ENCODE results near the gene GRIK4. TPM values are rescaled to one million over a fixed set of nuclear protein-coding genes. Genes with fewer than 3 reads are reported as not detected.

Gene GRIK4
- total and polyA plus RNA-seq, 8 donors, result 0.76 to 10.1 (median 7.7) TPM

GRCh38 chr11:120768949-120769348 is 257.4 kb downstream of the GRIK4 start:
- Histone ChIP-seq H3K36me3 (no peaks in the 10 kb centered on the region), H3K4me3 (no peak overlapping the region), H3K27ac (no peak overlapping the region), H3K27me3 (peaks cover 0 to 10% of the 10 kb centered on the region in 2 donors), H3K4me1 (no peaks in the 10 kb centered on the region), H3K9me3 (peaks cover 0 to 14% of the 10 kb centered on the region in 2 donors)
- DNase-seq, result no peak
- TF ChIP-seq CTCF (IDR thresholded peaks at IDR 0.05), result no peak
- ATAC-seq, result no peak
- intact Hi-C loops (cut with DNase I), result no loop called here

- DNase-seq, result no peak
- Histone ChIP-seq H3K27ac (no peak overlapping the region), H3K27me3 (peaks cover 0 to 10% of the 10 kb centered on the region in 2 donors), H3K9me3 (peaks cover 0 to 14% of the 10 kb centered on the region in 2 donors), H3K4me1 (no peaks in the 10 kb centered on the region), H3K36me3 (no peaks in the 10 kb centered on the region), H3K4me3 (no peak overlapping the region)
- no peak for TF ChIP-seq CTCF (IDR thresholded peaks at IDR 0.05)
- no peak for ATAC-seq
- intact Hi-C loops (cut with DNase I), result no loop called here
These were observed 258.4 kb downstream of the GRIK4 start for GRCh38 chr11:120769906-120770305.

GRCh38 chr11:120771551-120772060 is 260.1 kb downstream of the GRIK4 start:
- no peak for TF ChIP-seq CTCF (IDR thresholded peaks at IDR 0.05)
- Histone ChIP-seq H3K27me3 (peaks cover 0 to 6% of the 10 kb centered on the region in 2 donors), H3K4me3 (no peak overlapping the region), H3K36me3 (no peaks in the 10 kb centered on the region), H3K9me3 (peaks cover 0 to 13% of the 10 kb centered on the region in 2 donors), H3K27ac (no peak overlapping the region), H3K4me1 (no peaks in the 10 kb centered on the region)
- no peak for DNase-seq
- ATAC-seq, result no peak
- intact Hi-C loops (cut with DNase I), result no loop called here

- ATAC-seq (no peak), DNase-seq (no peak)
- no peak for TF ChIP-seq CTCF (IDR thresholded peaks at IDR 0.05)
- Histone ChIP-seq H3K4me1 (no peaks in the 10 kb centered on the region), H3K4me3 (no peak overlapping the region), H3K9me3 (peaks cover 0 to 1% of the 10 kb centered on the region in 2 donors), H3K27ac (no peak overlapping the region), H3K27me3 (peaks cover 0 to 5% of the 10 kb centered on the region in 2 donors), H3K36me3 (no peaks in the 10 kb centered on the region)
- intact Hi-C loops (cut with DNase I), result no loop called here
These were observed 262.0 kb downstream of the GRIK4 start for GRCh38 chr11:120773501-120774031.

GRCh38 chr11:120774591-120775386 is 263.2 kb downstream of the GRIK4 start:
- Histone ChIP-seq H3K4me1 (no peaks in the 10 kb centered on the region), H3K36me3 (no peaks in the 10 kb centered on the region), H3K9me3 (no peaks in the 10 kb centered on the region), H3K27ac (no peak overlapping the region), H3K4me3 (no peak overlapping the region), H3K27me3 (peaks cover 0 to 5% of the 10 kb centered on the region in 2 donors)
- DNase-seq, result no peak
- no peak for ATAC-seq
- intact Hi-C loops (cut with DNase I), result no loop called here
- no peak for TF ChIP-seq CTCF (IDR thresholded peaks at IDR 0.05)
